ENCODE data around the gene CEP43. TPM values are rescaled to one million over a fixed set of nuclear protein-coding genes. Genes with fewer than 3 reads are reported as not detected.

The CEP43 gene
- polyA plus RNA-seq, 3 donors: 29.7 to 50.4 (median 34.2) TPM

DNA sequence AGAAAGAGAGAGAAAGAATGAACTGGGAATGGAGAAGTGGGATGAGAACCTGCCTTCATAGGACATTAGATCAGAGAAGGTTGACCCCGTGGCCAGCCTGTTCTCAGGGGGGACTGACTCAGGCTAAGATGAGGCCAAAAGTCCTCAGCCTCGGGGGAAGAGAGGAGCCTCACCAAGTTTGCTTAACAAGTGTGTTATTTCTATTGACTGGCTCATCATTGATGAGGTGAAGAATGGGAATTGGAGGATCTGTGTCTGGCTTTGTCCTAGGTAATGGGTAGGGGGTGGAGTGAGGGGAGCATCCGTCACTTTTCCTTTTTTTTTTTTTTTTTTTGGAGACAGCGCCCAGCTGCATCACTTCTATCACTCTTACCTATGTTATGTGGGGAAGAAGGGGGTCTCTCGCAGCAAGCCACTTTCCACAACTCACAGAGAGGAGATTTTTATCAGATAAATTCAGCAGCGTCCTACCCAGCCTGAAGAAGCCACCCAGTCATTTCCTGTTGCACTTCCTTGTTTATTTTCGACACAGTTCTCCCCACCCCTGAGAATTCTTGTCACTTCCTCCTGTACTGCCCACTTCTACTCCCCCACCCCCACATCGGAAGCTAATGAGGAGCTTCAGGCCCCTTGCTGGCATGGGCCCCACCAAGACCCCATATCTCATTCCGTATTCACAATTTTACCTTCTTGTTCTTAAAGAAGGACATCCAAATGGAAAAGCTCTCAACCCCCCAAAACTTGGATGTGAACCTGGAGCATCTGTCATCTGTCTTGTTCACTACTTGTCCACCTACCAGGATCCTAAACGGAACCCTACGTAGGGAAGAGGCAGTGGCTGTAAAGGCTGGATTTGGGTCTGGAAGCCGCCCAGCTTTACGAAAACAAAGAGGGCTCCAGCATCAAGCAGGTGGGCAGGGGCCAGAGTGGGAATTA, 40.0 kb upstream of the CEP43 start:
- no peak for DNase-seq (ENCODE audit: extremely low read depth in 1 of 11, low read depth in 9 of 11, low spot score in 4 of 11)

GRCh38 chr6:166959911-166960608, 39.1 kb upstream of the CEP43 start:
- no peak for DNase-seq (ENCODE audit: extremely low read depth in 1 of 11, low read depth in 9 of 11, low spot score in 4 of 11)

DNA sequence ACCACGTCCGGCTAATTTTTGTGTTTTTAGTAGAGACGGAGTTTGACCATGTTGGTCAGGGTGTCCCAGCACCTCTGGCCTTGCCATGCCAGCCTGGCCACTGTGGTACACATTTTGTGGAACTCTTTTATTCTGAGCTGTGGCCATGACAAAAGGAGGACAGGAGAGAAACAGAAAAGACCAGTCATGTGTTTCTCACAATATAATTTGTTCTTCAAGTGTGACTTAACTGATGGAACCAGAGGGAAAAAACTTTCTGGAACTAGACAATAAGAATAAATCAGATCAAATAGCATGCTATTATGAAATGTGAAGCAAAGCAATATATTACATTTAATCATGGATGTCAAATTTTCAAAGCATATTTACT, 38.6 kb upstream of the CEP43 start:
- DNase-seq (ENCODE audit: extremely low read depth in 1 of 11, low read depth in 9 of 11, low spot score in 4 of 11): no peak

DNA sequence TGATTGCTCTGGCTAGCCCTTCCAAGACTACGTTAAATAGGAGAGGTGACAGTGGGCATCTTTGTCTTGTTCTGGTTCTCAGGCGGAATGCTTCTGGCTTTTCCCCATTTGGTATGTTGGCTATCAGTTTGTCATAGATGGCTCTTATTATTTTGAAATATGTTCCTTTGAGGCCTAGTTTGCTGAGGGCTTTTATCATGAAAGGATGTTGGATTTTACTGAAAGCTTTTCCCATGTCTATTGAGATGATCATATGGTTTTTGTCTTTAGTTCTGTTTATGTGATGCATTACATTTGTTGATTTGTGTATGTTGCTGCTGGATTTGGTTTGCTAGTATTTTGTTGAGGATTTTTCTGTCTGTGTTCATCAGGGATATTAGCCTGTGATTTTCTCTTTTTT, 32.9 kb upstream of the CEP43 start:
- no peak for DNase-seq (ENCODE audit: extremely low read depth in 1 of 11, low read depth in 9 of 11, low spot score in 4 of 11)

- no peak for DNase-seq (ENCODE audit: extremely low read depth in 1 of 11, low read depth in 9 of 11, low spot score in 4 of 11)
Measured at GRCh38 chr6:166969390-166970002, 29.7 kb upstream of the CEP43 start.

GRCh38 chr6:166970091-166970490, 29.1 kb upstream of the CEP43 start:
- DNase-seq (ENCODE audit: extremely low read depth in 1 of 11, low read depth in 9 of 11, low spot score in 4 of 11): no peak

DNA sequence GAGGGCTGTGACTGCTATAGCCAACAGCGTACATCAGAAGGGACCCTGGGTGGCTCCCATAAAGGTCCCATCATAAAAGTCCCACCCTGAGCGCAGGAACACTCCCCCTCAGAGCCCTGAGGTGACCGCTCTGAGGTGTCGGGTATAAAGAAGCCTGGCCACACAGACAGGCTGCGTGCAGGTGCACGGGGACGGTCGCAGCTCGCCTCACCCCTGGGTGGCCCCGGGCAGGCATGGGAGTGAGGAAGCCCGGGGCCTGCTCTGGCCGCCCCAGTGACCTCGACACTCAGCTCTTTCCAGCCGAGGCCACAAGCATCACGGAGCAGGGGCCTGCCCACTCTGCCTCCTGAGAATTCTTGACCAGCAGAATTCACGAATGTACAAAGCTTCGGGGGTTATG, 28.4 kb upstream of the CEP43 start:
- no peak for DNase-seq (ENCODE audit: extremely low read depth in 1 of 11, low read depth in 9 of 11, low spot score in 4 of 11)

GRCh38 chr6:166971271-166971670, 27.9 kb upstream of the CEP43 start:
- no peak for DNase-seq (ENCODE audit: extremely low read depth in 1 of 11, low read depth in 9 of 11, low spot score in 4 of 11)

- no peak for DNase-seq (ENCODE audit: extremely low read depth in 1 of 11, low read depth in 9 of 11, low spot score in 4 of 11)
Measured at GRCh38 chr6:166972101-166972500, 27.1 kb upstream of the CEP43 start.

- DNase-seq (ENCODE audit: extremely low read depth in 1 of 11, low read depth in 9 of 11, low spot score in 4 of 11): no peak
Measured at GRCh38 chr6:166976636-166977035, 22.6 kb upstream of the CEP43 start.

DNA sequence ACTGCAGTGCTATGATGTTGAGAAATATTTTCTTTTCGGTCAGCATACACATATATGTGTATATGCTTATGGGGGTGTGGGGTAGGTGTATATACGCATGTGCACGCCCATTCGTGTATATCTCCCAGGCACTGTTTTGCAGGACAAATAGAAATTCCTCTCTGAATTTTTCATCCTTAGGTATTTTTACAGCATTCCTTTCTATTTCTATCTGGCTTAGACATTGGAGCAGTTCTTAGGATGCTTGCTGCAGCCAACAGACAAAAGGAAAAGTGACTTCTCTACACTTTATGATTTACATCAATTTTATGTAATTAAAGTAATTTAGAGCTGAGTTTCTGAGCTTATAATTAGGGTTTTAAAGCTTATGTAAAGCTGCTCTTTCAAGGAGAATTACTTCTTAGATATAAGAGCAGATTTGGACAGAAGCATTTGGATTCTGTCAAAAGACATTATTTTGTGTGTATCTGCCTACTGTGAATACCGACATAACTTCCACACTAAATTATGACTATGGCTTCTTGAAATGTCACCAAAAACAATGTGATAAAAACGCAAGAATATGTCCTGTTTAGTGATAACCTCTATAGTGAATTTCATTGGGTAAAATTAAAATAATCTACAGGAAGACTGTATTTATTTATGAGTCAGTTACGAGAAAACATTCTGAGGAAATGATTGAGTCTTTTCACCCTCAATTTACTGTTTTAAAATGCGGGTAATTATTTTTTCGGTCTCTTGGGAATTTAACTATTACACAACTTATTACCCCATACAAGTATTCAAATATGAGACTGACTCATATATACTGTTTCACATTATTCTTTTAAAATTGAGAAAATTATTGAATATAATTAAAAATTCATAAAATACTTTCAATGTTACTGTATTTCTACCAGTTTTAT, 21.3 kb upstream of the CEP43 start:
- no peak for DNase-seq (ENCODE audit: extremely low read depth in 1 of 11, low read depth in 9 of 11, low spot score in 4 of 11)

DNA sequence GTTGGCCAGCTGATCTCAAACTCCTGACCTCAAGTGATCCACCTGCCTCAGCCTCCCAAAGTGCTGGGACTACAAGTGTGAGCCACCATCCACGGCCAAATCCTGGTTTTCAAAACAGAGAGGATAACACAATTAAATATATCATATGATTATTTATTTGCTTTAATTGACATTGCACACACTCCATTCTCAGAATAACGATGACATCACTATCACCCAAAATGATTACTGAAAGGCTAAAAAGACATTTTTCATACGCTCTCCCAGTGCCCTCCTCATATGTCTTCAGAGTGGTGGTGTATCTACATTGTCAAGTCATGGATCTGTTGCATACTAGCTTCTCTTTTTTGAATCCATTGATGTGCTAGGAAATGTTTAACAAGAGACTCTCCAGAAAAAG, 18.5 kb upstream of the CEP43 start:
- no peak for DNase-seq (ENCODE audit: extremely low read depth in 1 of 11, low read depth in 9 of 11, low spot score in 4 of 11)

DNA sequence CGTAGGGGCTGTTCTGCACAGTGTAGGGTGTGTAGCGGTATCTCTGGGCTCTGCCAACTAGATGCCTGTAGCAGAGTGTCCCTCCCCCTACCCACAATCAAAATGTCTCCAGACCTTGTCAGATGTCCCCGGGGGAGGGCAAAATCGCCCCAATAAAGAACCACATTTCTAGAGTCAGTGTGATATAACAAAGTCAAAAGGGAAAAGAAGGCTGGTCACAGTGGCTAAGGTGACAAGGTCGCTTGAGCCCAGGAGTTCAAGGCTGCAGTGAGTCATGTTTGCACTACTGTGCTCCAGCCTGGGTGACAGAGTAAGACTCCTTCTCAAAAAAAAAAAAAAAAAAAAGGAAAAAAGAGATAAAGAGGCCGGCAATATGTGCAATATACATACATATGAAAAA, 11.7 kb upstream of the CEP43 start:
- DNase-seq (ENCODE audit: extremely low read depth in 1 of 11, low read depth in 9 of 11, low spot score in 4 of 11): no peak

DNA sequence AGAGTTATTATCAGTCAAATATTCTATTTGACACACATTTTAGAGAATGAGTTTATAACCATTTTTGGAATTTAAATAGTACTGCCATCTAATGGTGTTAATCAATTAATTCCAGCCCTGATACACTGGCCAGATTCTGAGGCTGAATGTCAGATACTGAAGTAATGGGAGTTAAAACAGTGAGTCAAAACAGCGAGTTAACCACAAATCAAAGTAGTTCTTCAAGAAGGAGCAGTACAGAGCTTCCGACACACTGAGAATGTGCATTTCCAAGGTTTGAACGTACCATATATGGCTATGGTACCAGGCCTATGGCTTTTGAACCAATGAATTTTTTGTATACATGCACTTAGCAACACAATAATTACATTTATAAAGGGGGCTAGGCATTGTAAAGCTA, 11.3 kb upstream of the CEP43 start:
- DNase-seq (ENCODE audit: extremely low read depth in 1 of 11, low read depth in 9 of 11, low spot score in 4 of 11): no peak

GRCh38 chr6:166988674-166989201, 10.5 kb upstream of the CEP43 start:
- no peak for DNase-seq (ENCODE audit: extremely low read depth in 1 of 11, low read depth in 9 of 11, low spot score in 4 of 11)

- peak in 2 of 11 donors; percentile 8 to 9 for DNase-seq (ENCODE audit: extremely low read depth in 1 of 11, low read depth in 9 of 11, low spot score in 4 of 11)
Measured at GRCh38 chr6:166989427-166990032, 9.7 kb upstream of the CEP43 start.

- DNase-seq (ENCODE audit: extremely low read depth in 1 of 11, low read depth in 9 of 11, low spot score in 4 of 11): no peak
Measured at GRCh38 chr6:166996406-166996805, 2.8 kb upstream of the CEP43 start.

GRCh38 chr6:166997348-166997747, 1.8 kb upstream of the CEP43 start:
- DNase-seq (ENCODE audit: extremely low read depth in 1 of 11, low read depth in 9 of 11, low spot score in 4 of 11): no peak

Data from renal cortex interstitium (tissue), 11 donors.